NOMO-1 treated with DMSO at 0.1 percent for 48 hours (cell line): Measurements from ENCODE around the gene HAPLN3.

Source experiments
- DNase-seq: peaks from one replicate; lab custom pipeline; 2025; ENCODE audit not compliant: unreplicated experiment; lab: John Stamatoyannopoulos, UW

The HAPLN3 gene

GRCh38 chr15:88832820-88833730 is 62.3 kb downstream of the HAPLN3 start:
- DNase-seq = no peak

GRCh38 chr15:88830016-88830415 is 65.3 kb downstream of the HAPLN3 start:
- no peak for DNase-seq

GRCh38 chr15:88828791-88829190 is 66.6 kb downstream of the HAPLN3 start:
- no peak for DNase-seq
